ENCODE results near the gene NACC2.

NACC2 gene

DNA sequence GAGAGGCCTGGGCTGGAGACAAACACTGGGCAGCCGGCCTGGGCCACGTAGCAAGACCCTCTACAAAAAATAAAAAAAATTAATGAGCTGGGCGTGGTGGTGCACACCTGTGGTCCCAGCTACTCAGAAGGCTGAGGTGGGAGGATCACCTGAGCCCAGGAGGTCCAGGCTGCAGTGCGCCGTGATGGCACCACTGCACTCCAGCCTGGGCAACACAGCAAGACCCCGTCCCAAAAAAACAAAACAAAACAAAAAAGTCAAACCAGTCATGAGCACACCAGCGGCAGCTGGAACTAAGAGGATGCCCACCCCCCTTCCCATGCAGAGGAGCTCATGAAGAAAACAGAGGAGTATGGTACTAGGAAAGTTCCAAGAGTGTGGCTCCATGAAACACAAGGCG, 131.8 kb downstream of the NACC2 start:
- no peak for ATAC-seq
- TF ChIP-seq RARB (CRISPR knock-in tag; IDR thresholded peaks at IDR 0.05): no peak
- no peak for TF ChIP-seq ZNF8 (CRISPR knock-in tag; IDR thresholded peaks at IDR 0.05)
- no peak for TF ChIP-seq ZNF565 (CRISPR knock-in tag; conservative IDR thresholded peaks at IDR 0.05; ENCODE audit: low read depth)
- TF ChIP-seq, protein P1, sequence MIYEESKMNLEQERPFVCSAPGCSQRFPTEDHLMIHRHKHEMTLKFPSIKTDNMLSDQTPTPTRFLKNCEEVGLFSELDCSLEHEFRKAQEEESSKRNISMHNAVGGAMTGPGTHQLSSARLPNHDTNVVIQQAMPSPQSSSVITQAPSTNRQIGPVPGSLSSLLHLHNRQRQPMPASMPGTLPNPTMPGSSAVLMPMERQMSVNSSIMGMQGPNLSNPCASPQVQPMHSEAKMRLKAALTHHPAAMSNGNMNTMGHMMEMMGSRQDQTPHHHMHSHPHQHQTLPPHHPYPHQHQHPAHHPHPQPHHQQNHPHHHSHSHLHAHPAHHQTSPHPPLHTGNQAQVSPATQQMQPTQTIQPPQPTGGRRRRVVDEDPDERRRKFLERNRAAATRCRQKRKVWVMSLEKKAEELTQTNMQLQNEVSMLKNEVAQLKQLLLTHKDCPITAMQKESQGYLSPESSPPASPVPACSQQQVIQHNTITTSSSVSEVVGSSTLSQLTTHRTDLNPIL (CRISPR knock-in tag; IDR thresholded peaks at IDR 0.05; ENCODE audit: low read depth): no peak
- no peak for TF ChIP-seq ISL1 (CRISPR knock-in tag; IDR thresholded peaks at IDR 0.05)

GRCh38 chr9:135962696-135963307, 132.3 kb downstream of the NACC2 start:
- TF ChIP-seq, protein P2, sequence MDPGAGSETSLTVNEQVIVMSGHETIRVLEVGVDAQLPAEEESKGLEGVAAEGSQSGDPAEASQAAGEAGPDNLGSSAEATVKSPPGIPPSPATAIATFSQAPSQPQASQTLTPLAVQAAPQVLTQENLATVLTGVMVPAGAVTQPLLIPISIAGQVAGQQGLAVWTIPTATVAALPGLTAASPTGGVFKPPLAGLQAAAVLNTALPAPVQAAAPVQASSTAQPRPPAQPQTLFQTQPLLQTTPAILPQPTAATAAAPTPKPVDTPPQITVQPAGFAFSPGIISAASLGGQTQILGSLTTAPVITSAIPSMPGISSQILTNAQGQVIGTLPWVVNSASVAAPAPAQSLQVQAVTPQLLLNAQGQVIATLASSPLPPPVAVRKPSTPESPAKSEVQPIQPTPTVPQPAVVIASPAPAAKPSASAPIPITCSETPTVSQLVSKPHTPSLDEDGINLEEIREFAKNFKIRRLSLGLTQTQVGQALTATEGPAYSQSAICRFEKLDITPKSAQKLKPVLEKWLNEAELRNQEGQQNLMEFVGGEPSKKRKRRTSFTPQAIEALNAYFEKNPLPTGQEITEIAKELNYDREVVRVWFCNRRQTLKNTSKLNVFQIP (CRISPR knock-in tag; IDR thresholded peaks at IDR 0.05; ENCODE audit: borderline replicate concordance, low read depth): no peak
- TF ChIP-seq TOX (CRISPR knock-in tag; IDR thresholded peaks at IDR 0.05; ENCODE audit: borderline replicate concordance) (no peak), BACH2 (CRISPR knock-in tag; IDR thresholded peaks at IDR 0.05; ENCODE audit: borderline replicate concordance) (no peak), ESRRG (CRISPR knock-in tag; IDR thresholded peaks at IDR 0.05) (no peak), ZFP30 (CRISPR knock-in tag; IDR thresholded peaks at IDR 0.05) (no peak), OSR1 (CRISPR knock-in tag; IDR thresholded peaks at IDR 0.05) (no peak), ZFP3 (CRISPR knock-in tag; IDR thresholded peaks at IDR 0.05) (no peak), CSDC2 (CRISPR knock-in tag; IDR thresholded peaks at IDR 0.05) (no peak), ZNF70 (CRISPR knock-in tag; IDR thresholded peaks at IDR 0.05) (no peak), GLIS3 (CRISPR knock-in tag; IDR thresholded peaks at IDR 0.05) (no peak)
- TF ChIP-seq, protein P3, sequence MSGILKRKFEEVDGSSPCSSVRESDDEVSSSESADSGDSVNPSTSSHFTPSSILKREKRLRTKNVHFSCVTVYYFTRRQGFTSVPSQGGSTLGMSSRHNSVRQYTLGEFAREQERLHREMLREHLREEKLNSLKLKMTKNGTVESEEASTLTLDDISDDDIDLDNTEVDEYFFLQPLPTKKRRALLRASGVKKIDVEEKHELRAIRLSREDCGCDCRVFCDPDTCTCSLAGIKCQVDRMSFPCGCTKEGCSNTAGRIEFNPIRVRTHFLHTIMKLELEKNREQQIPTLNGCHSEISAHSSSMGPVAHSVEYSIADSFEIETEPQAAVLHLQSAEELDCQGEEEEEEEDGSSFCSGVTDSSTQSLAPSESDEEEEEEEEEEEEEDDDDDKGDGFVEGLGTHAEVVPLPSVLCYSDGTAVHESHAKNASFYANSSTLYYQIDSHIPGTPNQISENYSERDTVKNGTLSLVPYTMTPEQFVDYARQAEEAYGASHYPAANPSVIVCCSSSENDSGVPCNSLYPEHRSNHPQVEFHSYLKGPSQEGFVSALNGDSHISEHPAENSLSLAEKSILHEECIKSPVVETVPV (CRISPR knock-in tag; IDR thresholded peaks at IDR 0.05): no peak
- ATAC-seq: no peak

DNA sequence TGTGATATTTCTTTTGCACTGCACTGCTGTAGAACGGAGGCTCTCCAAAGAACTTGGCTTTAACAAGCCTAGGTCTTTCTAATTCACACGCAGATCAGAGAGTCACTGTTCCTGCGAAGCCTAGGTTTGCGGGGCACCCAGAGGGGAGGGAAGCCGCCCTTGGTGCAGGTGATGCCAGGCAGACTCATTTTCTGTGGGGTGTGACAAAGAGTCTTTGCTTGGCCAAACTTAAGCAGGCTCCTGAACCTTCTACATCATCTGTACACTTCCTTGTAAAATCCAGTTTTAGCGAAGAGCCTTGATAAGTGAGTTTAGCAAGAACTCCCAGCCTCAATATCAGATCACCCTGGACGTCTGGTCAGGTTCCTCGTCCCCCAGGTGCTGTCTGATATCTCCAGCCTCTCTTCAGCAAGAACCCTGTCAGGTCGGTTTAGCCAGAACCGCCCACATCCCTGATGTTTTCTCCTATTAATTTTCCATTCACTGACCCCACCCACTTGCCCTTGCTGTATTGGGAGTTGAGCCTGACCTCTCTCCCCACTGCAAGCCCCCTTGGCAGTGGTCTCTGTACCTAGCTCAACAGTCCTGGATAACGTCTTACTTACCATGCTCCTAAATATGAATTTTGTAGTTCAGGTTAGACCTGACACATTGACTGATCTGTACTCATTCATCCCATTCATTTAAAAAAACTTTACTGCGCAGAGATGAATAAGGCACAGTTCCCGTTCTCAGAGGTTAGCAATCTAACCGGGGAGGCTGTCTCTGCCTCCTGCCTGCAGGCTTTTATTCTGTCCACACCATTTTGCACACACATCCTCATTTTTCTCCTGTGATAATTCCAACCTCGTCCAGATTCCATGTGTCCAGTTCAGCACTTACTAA, 133.0 kb downstream of the NACC2 start:
- peak; percentile 11; the same call in 2 of the 3 replicates for ATAC-seq
- TF ChIP-seq ARNTL (CRISPR knock-in tag; IDR thresholded peaks at IDR 0.05; ENCODE audit: borderline replicate concordance, low read depth) (no peak), TOX (CRISPR knock-in tag; IDR thresholded peaks at IDR 0.05; ENCODE audit: borderline replicate concordance) (no peak), CSDC2 (CRISPR knock-in tag; IDR thresholded peaks at IDR 0.05) (no peak), ZFP3 (CRISPR knock-in tag; IDR thresholded peaks at IDR 0.05) (no peak)

GRCh38 chr9:135961277-135961715, 133.8 kb downstream of the NACC2 start, which contains the start of gene UBAC1:
UBAC1 (minus strand) TSS chr9:135961373; CDS start chr9:135961162, 211 bp downstream.
- no peak for TF ChIP-seq ISL1 (CRISPR knock-in tag; IDR thresholded peaks at IDR 0.05)
- TF ChIP-seq ZFP30 (CRISPR knock-in tag; IDR thresholded peaks at IDR 0.05): no peak
- TF ChIP-seq OSR1 (CRISPR knock-in tag; IDR thresholded peaks at IDR 0.05): no peak
- TF ChIP-seq, protein P2 (CRISPR knock-in tag; IDR thresholded peaks at IDR 0.05; ENCODE audit: borderline replicate concordance, low read depth): no peak
- TF ChIP-seq ZFP3 (CRISPR knock-in tag; IDR thresholded peaks at IDR 0.05): no peak
- TF ChIP-seq, protein P1 (CRISPR knock-in tag; IDR thresholded peaks at IDR 0.05; ENCODE audit: low read depth): no peak
- no peak for TF ChIP-seq TOX (CRISPR knock-in tag; IDR thresholded peaks at IDR 0.05; ENCODE audit: borderline replicate concordance)
- TF ChIP-seq PATZ1 (CRISPR knock-in tag; IDR thresholded peaks at IDR 0.05; ENCODE audit: borderline replicate concordance): no peak
- no peak for TF ChIP-seq BACH2 (CRISPR knock-in tag; IDR thresholded peaks at IDR 0.05; ENCODE audit: borderline replicate concordance)
- no peak for TF ChIP-seq ZNF70 (CRISPR knock-in tag; IDR thresholded peaks at IDR 0.05)
- peak; percentile 88 for ATAC-seq
